HL-60 (cell line): ENCODE measurements around the gene HUNK.

Experiments used
- GABPA ChIP-seq: IDR thresholded peaks from 2 replicates; pipeline ENCODE4 v1.6.1; 2012; ENCODE audit warnings: low read depth
- POLR2AphosphoS5 ChIP-seq: IDR thresholded peaks from 2 replicates; pipeline ENCODE4 v1.6.1; 2012; ENCODE audit warnings: low read depth
- REST ChIP-seq: IDR thresholded peaks from 2 replicates; pipeline ENCODE4 v1.6.1; 2012; ENCODE audit warnings: low read depth; ENCODE audit not compliant: insufficient replicate concordance
- TF ChIP-seq, protein P1 (sequence below): IDR thresholded peaks from one replicate; pipeline ENCODE4 v1.5.1; 2011; ENCODE audit warnings: low read length, control low read depth, inconsistent platforms; ENCODE audit not compliant: insufficient read depth

- TF ChIP-seq, protein P1, sequence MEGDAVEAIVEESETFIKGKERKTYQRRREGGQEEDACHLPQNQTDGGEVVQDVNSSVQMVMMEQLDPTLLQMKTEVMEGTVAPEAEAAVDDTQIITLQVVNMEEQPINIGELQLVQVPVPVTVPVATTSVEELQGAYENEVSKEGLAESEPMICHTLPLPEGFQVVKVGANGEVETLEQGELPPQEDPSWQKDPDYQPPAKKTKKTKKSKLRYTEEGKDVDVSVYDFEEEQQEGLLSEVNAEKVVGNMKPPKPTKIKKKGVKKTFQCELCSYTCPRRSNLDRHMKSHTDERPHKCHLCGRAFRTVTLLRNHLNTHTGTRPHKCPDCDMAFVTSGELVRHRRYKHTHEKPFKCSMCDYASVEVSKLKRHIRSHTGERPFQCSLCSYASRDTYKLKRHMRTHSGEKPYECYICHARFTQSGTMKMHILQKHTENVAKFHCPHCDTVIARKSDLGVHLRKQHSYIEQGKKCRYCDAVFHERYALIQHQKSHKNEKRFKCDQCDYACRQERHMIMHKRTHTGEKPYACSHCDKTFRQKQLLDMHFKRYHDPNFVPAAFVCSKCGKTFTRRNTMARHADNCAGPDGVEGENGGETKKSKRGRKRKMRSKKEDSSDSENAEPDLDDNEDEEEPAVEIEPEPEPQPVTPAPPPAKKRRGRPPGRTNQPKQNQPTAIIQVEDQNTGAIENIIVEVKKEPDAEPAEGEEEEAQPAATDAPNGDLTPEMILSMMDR = no peak
- no peak for TF ChIP-seq POLR2AphosphoS5
- TF ChIP-seq GABPA = no peak
- TF ChIP-seq REST = no peak
Measured at GRCh38 chr21:32009263-32009662, 136.4 kb downstream of the HUNK start.
